HuH-7 (cell line): ENCODE results near the gene RTCB.

Experiments
- DNase-seq: peaks from one replicate; pipeline ENCODE4 v3.0.0; 2011; ENCODE audit warnings: low spot score

The RTCB gene

GRCh38 chr22:32339190-32340012, 72.6 kb downstream of the RTCB start:
- DNase-seq = no peak

GRCh38 chr22:32338757-32339156, 73.3 kb downstream of the RTCB start:
- DNase-seq = no peak
